GM13976 (cell line): Measurements from ENCODE around the gene XRCC4.
"Not testable (repeated sequence)": the region's sequence is repeated elsewhere in the genome, so short reads cannot be mapped to it uniquely, and the experiment has no call there.

ENCODE experiments used
- DNase-seq: peaks from one replicate; pipeline ENCODE4 v3.0.0; 2012; ENCODE audit warnings: low spot score
- CTCF ChIP-seq: IDR thresholded peaks from 2 replicates; pipeline ENCODE4 v1.5.1; 2012; ENCODE audit warnings: borderline replicate concordance, mild to moderate bottlenecking; ENCODE audit not compliant: insufficient read depth; ENCODE audit errors: extremely low read depth, missing control alignments, control extremely low read depth
- in situ Hi-C: fragments of 300-500 bp; cut with MboI; formaldehyde crosslinking; loops from one replicate; pipeline ENCODE4 v1.12.0; 2022; ENCODE audit warnings: low sequenced_read_pairs, mixed read lengths, inconsistent platforms; ENCODE audit not compliant: unreplicated experiment

The XRCC4 gene

GRCh38 chr5:83050723-83051340 lies 26.5 kb upstream of the XRCC4 start:
- TF ChIP-seq CTCF: no peak
- DNase-seq: no peak
- in situ Hi-C loops: no loop called here

- no peak for TF ChIP-seq CTCF
- DNase-seq: no peak
- in situ Hi-C loops: no loop called here
Measured at GRCh38 chr5:83055166-83055565, 22.2 kb upstream of the XRCC4 start.

- DNase-seq: no peak
- no peak for TF ChIP-seq CTCF
- in situ Hi-C loops: no loop called here
Measured at GRCh38 chr5:83058726-83059125, 18.6 kb upstream of the XRCC4 start.

- in situ Hi-C loops: no loop called here
- no peak for DNase-seq
- TF ChIP-seq CTCF: no peak
Measured at GRCh38 chr5:83059341-83059740, 18.0 kb upstream of the XRCC4 start.

- TF ChIP-seq CTCF: no peak
- in situ Hi-C loops: no loop called here
- no peak for DNase-seq
Measured at GRCh38 chr5:83066548-83067110, 10.7 kb upstream of the XRCC4 start.

- DNase-seq, in situ Hi-C loops: not testable (repeated sequence)
Measured at GRCh38 chr5:83067377-83067776, 10.0 kb upstream of the XRCC4 start.

GRCh38 chr5:83069096-83069799 lies 8.1 kb upstream of the XRCC4 start:
- no peak for DNase-seq
- TF ChIP-seq CTCF: no peak
- in situ Hi-C loops: no loop called here
